GM21381 (cell line): ENCODE data around the gene CCT8.
A peak's percentile ranks its signal among the peaks of the same experiment; 100 is the strongest.
"Not testable (repeated sequence)": the region's sequence is repeated elsewhere in the genome, so short reads cannot be mapped to it uniquely, and the experiment has no call there.

Experiments
- ATAC-seq: cut with Tn5 transposase; IDR thresholded peaks from one replicate; pipeline ENCODE4 v1.9.1; 2021; ENCODE audit warnings: mild to moderate bottlenecking, moderate library complexity; ENCODE audit not compliant: unreplicated experiment

The CCT8 gene

DNA sequence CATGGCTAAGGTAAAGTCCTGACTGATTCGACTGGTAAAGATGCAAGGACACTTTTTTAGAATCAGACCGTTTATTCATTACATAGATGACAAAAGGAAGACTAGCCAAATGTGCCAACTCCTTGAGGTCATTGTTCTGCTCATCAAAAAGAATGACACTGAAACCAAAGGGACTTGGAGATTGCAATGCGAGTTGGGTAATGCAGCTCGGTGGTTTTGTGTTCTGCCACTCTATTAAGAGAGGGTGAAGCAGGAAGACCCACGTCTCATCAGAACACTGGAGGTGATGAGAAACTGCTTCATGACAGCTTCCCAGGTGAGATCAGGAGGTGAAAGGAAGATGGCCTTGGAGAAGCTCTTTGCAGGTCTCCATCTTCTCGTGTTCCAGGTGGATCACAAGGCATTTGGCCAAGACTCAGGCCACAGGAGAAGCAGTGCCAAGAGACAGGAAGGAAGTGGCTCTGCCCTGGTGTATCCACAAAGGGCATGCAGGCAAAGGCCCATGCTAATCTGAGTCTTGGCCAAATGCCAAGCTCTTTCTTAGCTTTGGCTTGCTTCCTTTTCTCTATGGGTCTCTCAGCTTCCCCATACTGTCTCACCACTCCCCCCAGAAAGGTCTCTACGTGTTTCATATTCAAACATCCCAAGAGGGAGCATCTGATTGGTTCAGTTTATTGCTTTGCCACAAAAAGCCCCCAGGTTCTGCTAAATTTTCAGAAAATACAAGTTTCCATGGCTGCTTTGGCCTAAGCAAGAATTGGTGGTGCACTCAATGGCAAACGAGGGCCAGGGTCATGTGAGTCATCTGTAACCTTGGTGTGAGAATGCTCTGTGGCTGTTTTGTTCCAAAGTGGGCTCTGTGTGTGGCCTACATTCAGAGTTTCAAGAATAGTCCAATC is 5.7 kb upstream of the CCT8 start:
- peak; percentile 46 for ATAC-seq

DNA sequence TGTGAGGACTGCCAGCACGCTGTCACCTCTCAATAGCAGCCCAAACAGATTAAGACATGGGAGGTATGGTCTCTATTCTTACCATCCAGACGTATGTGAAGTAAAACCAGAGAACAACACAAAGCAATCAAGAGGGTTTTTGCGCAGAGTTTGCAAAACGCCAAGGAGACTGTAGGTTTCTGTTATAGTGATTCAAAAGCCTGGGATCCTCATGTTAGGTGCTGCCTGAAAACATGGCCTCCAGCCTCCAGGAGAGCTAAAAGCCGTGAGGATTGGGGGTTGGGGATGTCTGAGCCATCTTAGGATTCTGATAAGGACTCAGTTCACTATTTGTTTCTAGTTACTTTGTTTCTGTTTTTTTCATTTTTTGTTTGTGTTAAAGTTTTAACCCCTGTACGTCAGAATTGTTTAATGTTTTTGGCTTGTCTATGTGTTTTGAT is 4.2 kb upstream of the CCT8 start:
- no peak for ATAC-seq

DNA sequence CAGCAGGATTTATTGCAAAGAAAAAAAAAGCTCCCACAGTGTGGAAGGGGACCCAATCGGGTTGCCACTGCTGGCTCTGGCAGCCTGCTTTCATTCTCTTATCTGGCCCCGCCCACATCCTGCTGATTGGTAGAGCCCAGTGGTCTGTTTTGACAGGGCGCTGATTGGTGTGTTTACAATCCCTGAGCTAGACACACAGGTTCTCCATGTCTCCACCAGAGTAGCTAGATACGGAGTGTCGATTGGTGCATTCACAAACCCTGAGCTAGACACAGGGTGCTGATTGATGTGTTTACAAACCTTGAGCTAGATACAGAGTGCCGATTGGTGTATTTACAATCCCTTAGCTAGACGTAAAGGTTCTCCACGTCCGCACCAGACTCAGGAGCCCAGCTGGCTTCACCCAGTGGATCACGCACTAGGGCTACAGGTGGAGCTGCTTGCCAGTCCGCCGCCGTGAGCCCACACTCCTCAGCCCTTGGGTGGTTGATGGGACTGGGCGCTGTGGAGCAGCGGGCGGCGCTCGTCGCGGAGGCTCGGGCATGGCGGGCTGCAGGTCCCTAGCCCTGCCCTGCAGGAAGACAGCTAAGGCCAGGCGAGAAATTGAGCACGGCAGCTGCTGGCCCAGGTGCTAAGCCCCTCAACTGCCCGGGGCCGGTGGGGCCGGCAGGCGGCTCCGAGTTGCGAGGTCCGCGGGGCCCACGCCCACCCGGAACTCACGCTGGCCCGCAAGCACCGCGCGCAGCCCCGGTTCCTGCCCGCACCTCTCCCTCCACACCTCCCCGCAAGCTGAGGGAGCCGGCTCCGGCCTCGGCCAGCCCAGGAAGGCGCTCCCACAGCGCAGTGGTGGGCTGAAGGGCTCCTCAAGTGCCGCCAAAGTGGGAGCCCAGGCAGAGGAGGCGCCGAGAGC is 3.5 kb upstream of the CCT8 start:
- ATAC-seq: not testable (repeated sequence)

DNA sequence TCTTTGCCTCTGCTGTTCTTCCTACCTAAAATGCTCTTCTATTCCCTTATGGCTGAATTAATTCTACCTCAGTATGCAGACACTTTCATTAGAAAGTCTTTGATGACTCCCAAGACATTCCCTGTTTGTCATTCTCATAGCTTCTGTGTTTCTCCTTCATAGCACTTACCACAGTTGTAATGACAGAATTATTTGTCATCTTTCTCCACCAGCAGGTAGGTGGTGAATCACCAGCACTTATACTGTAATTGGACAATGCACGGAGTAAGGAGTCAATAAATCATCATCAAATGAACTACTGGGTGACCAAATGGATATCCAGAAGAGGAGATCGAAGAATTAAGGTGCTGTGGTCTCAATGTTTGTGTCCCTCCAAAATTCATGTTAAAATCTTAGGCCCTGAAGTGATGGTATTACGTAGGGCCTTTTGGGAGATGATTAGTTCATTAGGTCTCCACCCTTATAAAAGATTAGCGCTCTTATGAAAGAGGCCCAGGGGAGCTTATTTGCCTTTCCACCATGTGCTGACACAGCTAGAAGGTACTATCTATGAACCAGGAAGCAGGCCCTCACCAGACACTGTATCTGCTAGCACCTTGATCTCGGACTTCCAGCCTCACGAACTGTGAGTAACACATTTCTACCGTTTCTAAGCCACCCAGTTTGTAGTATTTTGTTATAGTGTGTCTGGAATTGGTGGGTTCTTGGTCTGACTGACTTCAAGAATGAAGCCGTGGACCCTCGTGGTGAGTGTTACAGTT is 2.4 kb upstream of the CCT8 start:
- no peak for ATAC-seq

DNA sequence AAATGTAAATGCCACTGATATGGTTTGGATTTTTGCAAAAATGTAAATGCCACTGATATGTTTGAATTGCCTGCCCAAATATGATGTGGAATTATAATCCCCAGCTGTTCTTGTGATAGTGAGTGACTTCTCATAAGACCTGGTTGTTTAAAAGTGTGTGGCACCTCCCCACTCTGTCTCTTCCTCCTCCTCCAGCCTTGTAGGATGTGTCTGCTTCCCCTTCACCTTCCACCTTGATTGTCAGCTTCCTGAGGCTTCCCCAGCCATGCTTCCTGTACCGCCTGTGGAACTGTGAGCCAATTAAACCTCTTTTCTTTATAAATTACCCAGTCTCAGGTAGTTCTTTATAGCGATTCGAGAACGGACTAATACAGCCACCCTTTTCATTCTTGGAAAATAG is 1.3 kb upstream of the CCT8 start:
- ATAC-seq: no peak

DNA sequence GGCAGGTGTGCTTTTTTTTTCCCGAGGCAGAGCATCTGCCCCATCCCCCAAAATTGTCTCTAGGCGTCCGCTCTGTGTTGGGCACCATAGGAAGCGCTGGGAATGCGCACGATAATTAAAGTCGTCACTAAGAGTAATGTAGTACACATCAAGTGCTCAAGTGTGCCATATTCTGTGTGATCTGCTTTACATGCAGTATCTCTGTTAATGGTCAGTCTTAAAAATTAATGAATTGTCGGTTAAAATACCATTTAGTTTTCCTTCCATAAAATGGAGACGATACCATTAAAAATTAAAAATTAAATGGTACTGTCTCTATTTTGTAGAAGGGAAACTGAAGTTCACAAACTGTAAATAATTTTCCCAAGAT is 544 bp upstream of the CCT8 start:
- ATAC-seq: peak; percentile 18

DNA sequence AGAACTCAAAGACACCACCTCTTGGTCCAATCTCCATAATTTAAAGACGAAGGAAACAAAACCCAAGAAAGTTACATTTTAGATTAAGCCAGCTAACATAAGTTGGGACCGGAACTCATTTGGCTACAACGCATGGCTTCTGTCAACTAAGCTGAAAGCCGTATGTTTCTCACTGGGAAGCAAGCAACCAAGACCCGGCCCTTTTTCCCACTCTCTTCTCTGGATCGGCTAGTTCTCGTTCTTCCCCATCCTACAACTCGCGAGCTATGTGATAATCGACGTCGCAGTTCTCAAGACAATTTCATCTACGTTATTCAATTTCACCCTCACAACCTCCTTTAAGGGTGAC is 601 bp downstream of the CCT8 start:
- no peak for ATAC-seq

DNA sequence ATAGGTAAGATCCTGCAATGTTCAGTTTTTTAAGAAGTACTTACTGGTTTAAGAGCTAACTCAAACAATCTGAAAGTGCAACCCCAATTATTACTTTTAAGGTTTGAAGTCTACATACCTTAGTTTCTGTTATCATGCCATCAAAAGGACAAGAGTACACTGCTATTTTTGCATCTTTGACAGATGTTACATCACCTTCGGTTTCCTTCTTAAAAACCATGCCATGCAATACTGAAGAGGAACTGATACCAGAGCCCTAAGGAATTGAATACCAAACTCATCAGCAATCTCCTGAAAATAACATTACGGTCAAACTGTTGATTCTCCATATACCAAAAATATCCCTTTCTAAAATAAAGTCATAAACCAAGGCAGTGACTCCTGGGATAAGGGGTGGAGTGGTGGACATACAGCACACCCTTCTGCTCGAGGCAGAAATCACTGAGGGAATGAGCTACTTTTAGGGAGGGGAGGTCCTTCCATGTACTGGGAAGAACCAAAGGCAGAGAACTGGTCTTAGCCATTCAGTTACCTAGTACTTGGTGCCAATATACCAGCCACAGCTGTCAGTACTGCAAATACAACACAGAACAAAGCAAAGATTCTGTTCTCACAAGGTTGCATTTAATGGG is 8.5 kb downstream of the CCT8 start:
- ATAC-seq: peak; percentile 97

DNA sequence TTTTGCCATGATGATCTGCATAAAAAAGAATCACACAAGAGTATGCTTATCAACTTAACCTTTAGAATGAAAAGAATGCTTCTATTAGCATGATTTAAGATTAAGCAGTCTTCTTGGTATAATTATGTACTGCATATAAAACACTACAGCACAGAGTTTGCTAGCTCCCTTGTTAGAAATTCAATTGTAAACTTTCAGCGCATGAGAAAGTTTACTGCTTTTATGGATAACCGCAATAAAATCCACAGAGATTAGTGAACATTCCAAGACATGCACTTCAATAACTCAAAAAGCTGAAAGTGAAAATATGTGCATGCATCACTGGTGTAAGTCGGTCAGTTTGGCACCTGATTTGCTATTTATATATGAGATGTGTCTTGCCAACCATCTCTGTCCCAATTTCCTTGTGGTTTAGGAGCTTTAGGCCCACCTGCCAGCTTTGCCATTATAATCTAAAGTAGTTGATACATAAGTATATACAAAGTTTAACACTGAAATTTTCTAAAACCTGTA is 16.9 kb downstream of the CCT8 start:
- no peak for ATAC-seq

DNA sequence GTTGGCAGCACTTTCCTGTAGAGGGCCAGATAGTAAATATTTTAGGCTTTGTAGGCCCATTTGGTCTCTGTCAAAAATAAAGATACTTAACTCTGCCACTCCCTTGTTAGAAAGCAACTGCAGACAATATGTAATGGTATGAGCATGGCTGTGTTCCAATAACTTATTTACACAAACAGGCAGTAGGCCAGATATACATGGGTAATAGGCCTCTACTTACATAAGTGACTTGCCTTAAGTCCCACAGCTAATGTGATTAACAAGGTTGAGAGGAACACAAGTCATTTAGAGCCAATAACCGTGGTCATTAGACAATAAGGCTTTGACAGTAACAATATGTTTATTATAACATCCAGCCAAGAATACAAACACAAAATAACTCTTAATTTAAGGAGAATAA is 17.4 kb downstream of the CCT8 start:
- ATAC-seq: no peak

DNA sequence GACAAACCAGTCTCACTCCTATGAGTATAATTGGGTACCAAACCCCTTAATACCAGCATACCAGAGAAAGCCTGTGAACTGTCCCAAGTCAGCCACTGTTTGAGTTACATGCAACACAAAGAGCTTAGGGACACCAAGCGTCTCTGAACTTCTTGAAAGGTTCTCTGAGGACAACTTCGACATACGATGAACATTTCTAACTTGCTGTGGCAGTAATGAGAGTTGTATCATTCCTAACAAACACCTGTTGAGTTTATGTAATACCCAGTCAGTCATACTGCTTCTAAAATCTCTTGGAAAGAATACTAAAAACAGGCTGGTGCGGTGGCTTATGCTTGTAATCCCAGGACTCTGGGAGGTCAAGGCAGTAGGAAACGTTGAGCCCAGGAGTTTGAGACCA is 18.4 kb downstream of the CCT8 start:
- ATAC-seq: no peak

DNA sequence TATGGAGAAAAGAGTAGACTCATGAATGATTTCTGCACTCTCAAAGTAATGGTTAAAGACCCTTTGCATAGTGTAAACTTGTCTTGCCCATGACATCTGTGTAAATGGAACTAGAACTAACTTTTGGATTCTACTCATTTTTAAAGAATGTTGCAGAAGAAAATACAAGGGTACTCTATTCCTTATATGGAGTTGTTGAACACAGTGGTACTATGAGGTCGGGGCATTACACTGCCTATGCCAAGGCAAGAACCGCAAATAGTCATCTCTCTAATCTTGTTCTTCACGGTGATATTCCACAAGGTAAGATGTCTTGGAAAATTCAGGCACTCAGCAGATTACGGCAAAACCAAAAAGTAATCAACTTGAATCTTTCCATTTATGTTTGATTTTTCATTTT is 19.8 kb downstream of the CCT8 start:
- no peak for ATAC-seq

DNA sequence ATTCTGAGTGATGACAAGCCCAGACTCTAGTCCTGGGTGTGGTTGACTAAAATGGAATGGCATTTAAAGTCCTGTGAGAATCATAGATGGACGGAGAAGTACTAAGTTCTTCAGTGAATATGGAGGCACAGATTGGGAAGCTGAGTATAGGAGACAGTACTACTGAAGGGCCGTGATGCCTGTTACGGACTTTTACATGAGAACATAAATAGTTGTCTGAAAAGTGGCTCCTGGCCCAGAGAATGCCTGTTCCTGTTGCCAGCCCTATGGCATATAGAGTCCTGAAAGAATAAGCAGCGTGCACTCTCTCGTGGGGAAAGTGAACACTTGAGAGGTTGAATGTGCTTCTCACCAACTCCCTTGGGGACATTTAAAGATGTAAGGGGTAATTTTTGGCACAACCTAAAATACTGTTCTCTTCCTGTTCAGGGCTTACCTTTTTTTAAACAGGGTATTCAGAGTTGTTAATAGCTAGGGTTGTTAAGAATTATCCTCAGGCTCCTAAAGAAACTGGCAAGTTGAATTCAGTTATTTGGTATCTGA is 20.4 kb downstream of the CCT8 start:
- ATAC-seq: no peak

DNA sequence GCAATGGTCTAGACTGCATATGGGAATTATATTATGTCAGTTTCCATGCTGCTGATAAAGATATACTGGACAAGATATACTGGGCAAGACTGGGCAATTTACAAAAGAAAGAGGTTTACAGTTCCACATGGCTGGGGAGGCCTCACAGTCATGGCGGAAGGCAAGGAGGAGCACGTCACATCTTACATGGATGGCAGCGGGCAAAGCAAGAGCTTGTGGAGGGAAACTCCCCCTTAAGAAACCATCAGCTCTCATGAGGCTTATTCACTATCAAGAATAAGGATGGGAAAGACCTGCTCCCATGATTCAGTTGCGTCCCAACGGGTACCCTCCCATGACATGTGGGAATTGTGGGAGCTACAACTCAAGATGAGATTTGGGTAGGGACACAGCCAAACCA is 21.2 kb downstream of the CCT8 start:
- no peak for ATAC-seq

DNA sequence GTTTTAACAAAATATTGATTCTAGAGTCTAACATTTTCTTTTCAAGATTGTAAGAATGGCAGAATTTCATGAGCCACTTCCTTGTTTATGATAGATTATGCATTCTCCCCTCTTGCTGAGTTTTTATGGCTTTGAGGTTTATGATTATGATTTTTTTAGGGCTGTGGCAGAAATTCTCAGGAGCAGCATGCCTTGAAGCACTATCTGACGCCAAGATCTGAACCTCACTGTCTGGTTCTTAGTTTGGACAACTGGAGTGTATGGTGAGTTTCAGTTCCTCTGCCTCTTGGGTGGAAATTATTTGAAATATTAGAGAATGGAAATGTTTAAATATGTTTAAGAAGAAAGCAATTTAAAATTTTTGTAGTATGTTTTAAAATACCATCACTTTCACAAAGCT is 38.8 kb downstream of the CCT8 start:
- no peak for ATAC-seq

DNA sequence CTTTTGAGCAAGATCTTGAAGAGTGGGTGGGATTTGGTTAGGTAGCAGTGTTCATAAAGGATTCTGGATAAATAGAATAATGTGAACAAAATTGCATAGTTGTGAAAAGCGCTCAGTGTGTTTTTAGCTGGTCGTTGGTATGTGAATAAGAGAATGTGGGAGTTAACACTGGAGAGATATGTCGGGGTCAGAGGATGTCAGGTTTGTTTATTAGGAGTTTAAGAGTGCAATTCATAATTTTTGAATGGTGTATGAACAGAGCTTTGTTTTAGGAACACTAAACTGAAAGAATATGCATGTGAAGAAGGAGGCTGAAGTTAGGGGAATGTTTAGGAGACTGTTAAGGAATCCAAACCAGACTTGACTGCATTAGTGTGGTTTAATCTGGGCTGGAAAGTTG is 39.6 kb downstream of the CCT8 start:
- no peak for ATAC-seq

DNA sequence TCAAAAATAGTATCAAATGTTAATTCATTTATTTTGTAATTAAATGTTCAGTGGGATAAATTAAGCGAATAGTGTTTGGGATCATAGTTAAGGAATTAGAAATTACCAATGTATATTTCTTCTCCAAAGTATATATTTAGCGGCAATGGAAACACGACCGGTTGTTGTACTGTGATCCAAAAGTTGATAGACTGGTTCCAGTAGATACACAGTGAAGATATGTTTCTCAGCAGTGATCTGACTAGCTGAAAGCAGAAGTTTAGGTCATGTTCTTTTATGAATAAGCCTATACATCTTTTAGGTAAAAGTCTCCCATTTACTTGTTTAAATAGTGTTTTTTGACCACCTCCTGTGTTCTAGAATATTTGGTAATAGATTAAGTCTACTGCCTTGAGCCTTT is 40.1 kb downstream of the CCT8 start:
- no peak for ATAC-seq

DNA sequence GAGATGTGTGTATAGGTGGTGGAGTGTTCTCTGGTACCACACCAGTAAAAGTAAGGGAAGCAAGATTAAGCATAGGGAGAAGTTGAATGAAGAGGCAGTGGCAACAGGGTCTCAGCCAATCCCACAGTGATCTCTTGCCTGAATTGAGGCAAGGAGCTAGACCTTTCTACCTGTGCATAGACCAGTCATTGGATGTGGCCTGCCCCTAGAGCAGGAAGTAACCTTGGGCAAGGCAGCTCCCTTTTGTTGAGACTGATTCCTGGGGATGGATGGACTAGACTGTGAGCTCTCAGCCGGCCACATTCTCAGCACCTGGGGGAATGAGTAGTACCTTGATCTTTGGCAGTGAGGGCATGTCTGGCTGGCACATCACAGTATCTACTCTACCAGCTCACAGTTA is 42.5 kb downstream of the CCT8 start:
- ATAC-seq: no peak

DNA sequence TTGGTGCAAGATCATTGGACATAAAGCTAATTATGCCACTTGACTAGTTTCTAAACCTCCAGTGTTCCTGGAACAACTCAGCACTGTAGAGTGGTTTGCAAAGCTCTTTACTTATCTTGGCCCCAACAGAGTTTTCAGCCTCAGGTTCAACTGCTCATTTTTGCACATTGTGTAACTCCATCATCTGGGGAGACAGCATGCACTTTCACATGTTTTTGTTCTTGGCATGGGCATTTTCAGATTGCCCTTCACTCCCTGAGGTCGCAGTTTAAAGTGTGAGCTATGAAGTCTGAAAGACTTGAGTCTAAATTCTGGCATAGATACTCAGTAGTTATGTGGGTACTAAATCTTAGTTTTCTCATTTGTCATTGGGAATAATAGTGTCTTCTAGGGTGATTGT is 43.9 kb downstream of the CCT8 start:
- no peak for ATAC-seq

DNA sequence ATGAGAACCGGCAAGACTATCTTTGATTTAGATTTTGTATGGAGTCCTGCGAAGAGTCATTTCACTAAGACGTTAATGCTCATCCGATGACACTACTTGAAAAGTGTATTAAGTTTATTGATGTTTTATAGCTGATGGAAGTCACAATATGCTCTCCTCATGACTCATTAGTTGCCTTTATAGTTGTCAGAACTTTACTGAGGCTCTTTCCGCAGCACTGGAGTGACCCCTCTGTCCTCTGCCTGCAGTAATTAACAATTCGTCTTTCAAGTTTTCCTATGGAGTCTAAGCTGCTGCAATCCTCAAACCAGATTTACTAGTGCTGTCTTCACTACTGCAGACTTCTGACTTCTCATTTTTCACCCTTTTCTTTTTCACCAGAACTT is 48.1 kb downstream of the CCT8 start:
- no peak for ATAC-seq
